ENCODE data around the gene PRUNE2. TPM values are rescaled to one million over a fixed set of nuclear protein-coding genes. Genes with fewer than 3 reads are reported as not detected.

The PRUNE2 gene
- total RNA-seq, 2 experiments from 2014 or later, result 0.53 to 0.57 TPM

DNA sequence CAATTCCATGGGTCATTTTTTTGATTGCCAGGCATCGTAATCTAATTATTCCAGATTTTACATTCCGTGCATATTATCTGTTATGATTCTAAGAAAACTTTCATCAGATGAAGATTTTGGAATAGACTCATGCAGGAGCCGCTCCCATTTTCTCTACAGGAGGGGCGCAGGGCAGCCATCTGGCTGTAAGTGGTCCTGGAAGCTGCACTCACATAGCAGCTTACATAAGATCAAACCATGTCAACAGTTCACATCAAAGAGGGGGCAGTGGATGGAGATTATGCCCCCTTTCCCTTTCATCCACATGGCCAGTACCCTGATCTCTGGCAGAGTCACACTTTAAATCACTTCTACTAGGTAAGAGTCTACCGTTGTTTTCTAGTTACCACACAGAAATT, 214.9 kb downstream of the PRUNE2 start:
- Mint-ChIP-seq H3K4me3 (no peak overlapping the region), H3K27ac (no peak overlapping the region), H3K27me3 (peaks cover 32% of the 10 kb centered on the region), H3K9me3 (ENCODE audit: low read depth) (no peaks in the 10 kb centered on the region), H3K36me3 (ENCODE audit: low read depth) (no peaks in the 10 kb centered on the region), H3K4me1 (peaks cover 17% of the 10 kb centered on the region)
- no peak for DNase-seq
- ChIA-PET POLR2A (no interaction called here), CTCF (interaction anchor here (0.6 to 1.5 kb wide), 5 partner anchors 9 to 51 kb away, joined by 3 to 5 read pairs (median 5); no protein-coding TSS in a partner anchor)
- no peak for ATAC-seq
- intact Hi-C loops (cut with DNase I, micrococcal nuclease), result no loop called here

DNA sequence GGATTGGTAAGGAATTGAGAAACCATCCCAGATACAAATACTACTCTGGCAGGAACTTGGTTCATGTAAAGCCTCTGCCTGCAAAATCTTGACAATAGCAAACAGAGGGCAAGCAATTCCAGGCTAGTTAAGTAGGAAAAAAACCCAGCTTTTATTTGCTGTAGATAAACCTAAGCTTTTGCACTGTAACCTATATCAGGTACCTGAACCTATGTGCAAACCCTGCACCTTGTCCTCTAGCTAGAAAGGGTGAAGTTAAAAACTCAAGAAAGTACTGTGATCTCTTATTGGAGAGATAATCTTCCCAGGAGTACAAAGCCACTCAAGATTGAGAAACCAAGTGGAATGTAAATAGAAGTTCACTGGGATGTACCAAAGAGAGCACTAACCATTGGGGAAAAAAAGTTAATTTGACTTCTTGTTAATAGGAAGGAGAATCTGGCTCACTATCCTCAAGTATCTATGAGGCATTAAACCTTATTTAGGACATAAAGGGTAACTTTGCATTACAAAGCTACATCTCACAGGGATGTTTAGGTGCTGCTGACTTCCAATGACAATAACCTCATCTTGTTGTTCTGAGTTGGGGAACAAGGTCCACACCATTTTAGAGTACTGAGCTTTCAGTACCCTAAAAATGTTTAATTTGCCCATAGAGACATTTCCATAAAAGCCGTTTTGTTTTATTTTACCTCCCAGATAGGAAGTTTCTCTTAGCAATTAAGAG, 215.5 kb downstream of the PRUNE2 start:
- CTCF ChIA-PET, result interaction anchor here (0.7 to 1.3 kb wide), 2 partner anchors 9 to 344 kb away, joined by 4 to 5 read pairs; no protein-coding TSS in a partner anchor
- intact Hi-C loops (cut with DNase I, micrococcal nuclease), result no loop called here
- Mint-ChIP-seq H3K27me3 (peaks cover 30% of the 10 kb centered on the region), H3K9me3 (ENCODE audit: low read depth) (no peaks in the 10 kb centered on the region), H3K4me3 (no peak overlapping the region), H3K27ac (no peak overlapping the region), H3K4me1 (peaks cover 17% of the 10 kb centered on the region), H3K36me3 (ENCODE audit: low read depth) (no peaks in the 10 kb centered on the region)
- POLR2A ChIA-PET, result no interaction called here
- DNase-seq, result no peak
- no peak for ATAC-seq

DNA sequence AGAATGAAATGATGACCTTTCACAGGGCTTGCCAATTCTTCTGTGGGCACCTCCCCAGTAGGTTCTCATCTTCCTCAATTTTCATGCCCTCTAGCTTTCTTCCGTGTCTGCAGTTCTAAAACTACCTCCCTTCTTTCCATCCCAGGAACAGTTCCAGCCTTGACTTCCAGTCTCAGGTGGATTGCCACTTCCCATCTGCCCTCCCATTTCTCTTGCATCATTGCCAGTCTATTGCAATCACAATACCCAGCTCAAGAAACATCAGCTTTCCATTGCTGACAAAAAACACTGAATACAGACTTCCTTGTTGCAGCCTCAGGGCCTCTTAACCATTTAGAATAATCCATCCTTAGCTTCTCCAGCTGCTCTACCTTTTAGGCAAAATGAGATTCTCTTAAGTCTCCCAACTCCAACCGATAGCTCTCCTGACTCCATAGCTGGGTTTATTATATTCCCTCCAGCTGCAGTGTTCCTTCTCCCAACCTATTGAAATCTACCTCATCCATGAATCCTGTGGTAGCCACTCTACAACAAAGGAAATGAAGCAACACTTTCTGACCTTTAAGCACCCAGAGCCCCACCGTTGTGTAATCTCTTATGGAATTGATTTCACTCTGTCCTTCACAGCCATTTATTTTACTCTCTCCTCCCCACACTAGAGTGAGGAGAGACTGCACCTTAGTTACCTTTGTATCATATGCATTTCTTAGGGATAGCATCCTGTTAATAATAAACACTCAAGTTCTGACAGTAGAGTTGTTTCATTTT, 217.3 kb downstream of the PRUNE2 start:
- CTCF ChIA-PET, result interaction anchor here (0.7 to 1.3 kb wide), 3 partner anchors 9 to 94 kb away, joined by 3 to 4 read pairs (median 4); no protein-coding TSS in a partner anchor
- no peaks in the 10 kb centered on the region for H3K9me3 Mint-ChIP-seq (ENCODE audit: low read depth)
- H3K36me3 Mint-ChIP-seq (ENCODE audit: low read depth), result no peaks in the 10 kb centered on the region
- intact Hi-C loops (cut with DNase I, micrococcal nuclease), result no loop called here
- H3K4me1 Mint-ChIP-seq, result peaks cover 17% of the 10 kb centered on the region
- POLR2A ChIA-PET, result no interaction called here
- no peak overlapping the region for H3K27ac Mint-ChIP-seq
- ATAC-seq (no peak), DNase-seq (no peak)
- H3K27me3 Mint-ChIP-seq, result peaks cover 26% of the 10 kb centered on the region
- H3K4me3 Mint-ChIP-seq, result no peak overlapping the region

DNA sequence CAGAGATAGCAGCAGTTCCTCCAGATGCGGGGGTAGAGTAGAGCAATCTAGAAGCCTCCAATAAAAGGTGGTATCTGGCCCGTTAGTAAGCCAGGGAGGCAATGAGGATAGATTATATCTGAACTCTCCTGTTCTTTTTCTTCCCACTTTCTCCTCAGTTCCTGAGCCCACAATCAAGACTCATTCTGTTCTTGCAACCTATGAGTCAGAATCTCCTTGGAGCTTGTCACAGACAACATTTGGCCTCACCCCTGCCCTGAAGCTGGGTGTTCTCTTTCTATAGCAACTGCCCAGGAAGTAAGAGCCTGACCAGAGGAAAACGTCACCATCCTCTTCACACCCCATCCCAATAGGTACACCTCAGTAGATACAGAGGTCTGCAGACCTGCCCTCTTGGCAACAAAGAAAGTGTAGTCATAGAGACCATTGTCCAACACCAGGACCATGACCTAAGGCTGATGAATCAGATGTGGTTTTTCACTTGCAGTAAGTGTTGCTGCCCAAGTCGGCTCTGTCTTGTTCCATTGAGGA, 218.0 kb downstream of the PRUNE2 start:
- Mint-ChIP-seq H3K36me3 (ENCODE audit: low read depth) (no peaks in the 10 kb centered on the region), H3K9me3 (ENCODE audit: low read depth) (no peaks in the 10 kb centered on the region), H3K27me3 (peaks cover 24% of the 10 kb centered on the region), H3K27ac (no peak overlapping the region), H3K4me1 (peaks cover 17% of the 10 kb centered on the region), H3K4me3 (no peak overlapping the region)
- DNase-seq, result peak; percentile 19
- ChIA-PET POLR2A (no interaction called here), CTCF (interaction anchor here (0.7 to 1.3 kb wide), 3 partner anchors 9 to 93 kb away, joined by 3 to 4 read pairs (median 4); no protein-coding TSS in a partner anchor)
- intact Hi-C loops (cut with DNase I, micrococcal nuclease), result no loop called here
- ATAC-seq, result peak; percentile 86

DNA sequence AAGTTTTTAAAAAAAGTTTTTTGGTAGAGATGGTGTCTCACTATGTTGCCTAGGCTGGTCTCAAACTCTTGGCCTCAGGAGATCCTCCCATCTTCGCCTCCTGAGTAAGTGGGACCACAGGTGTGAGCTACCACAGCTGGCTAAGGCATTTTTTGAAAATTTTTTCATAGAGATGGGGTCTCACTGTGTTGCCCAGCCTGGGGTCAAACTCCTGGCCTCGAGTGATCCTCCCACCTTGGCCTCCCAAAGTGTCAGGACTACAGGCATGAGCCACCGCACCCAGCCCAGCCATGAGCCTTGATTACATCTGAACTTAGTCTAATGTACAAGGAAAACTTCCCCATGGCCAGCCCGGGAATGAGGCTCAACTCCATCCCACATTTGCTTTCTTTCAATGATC, 219.2 kb downstream of the PRUNE2 start:
- Mint-ChIP-seq H3K4me1 (peaks cover 13% of the 10 kb centered on the region), H3K27ac (no peak overlapping the region), H3K27me3 (peaks cover 17% of the 10 kb centered on the region), H3K36me3 (ENCODE audit: low read depth) (no peaks in the 10 kb centered on the region), H3K4me3 (no peak overlapping the region), H3K9me3 (ENCODE audit: low read depth) (no peaks in the 10 kb centered on the region)
- DNase-seq, result no peak
- no peak for ATAC-seq
- ChIA-PET POLR2A (no interaction called here), CTCF (no interaction called here)
- intact Hi-C loops (cut with DNase I, micrococcal nuclease), result no loop called here

DNA sequence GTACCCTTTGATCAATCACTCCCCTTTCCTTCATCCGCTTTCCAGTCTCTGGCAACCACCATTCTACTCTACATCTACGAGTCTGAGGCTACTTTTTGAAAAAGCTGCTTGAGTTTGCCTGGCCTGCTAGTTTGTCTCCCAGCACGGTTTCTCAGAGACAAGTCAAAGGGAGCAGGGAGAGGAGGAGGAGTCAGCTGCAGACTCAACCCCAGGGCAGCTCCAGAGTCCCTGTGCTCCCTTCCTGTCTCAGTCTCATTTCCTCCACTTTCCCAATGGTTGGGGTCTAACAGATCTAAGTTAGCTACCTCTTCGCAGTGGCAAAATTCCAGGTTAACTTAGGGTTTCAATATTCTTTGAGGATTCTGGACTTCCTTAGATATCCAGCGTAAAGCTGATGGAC, 221.7 kb downstream of the PRUNE2 start:
- H3K27me3 Mint-ChIP-seq, result peaks cover 6% of the 10 kb centered on the region
- no peak for ATAC-seq
- CTCF ChIA-PET, result interaction anchor here (0.6 kb wide), 1 partner anchor 355 kb away, joined by 3 read pairs; no protein-coding TSS in a partner anchor
- H3K4me3 Mint-ChIP-seq, result no peak overlapping the region
- H3K4me1 Mint-ChIP-seq, result peaks cover 22% of the 10 kb centered on the region
- no peaks in the 10 kb centered on the region for H3K36me3 Mint-ChIP-seq (ENCODE audit: low read depth)
- intact Hi-C loops (cut with DNase I, micrococcal nuclease), result no loop called here
- no peak for DNase-seq
- H3K27ac Mint-ChIP-seq, result no peak overlapping the region
- H3K9me3 Mint-ChIP-seq (ENCODE audit: low read depth), result no peaks in the 10 kb centered on the region
- POLR2A ChIA-PET, result no interaction called here

DNA sequence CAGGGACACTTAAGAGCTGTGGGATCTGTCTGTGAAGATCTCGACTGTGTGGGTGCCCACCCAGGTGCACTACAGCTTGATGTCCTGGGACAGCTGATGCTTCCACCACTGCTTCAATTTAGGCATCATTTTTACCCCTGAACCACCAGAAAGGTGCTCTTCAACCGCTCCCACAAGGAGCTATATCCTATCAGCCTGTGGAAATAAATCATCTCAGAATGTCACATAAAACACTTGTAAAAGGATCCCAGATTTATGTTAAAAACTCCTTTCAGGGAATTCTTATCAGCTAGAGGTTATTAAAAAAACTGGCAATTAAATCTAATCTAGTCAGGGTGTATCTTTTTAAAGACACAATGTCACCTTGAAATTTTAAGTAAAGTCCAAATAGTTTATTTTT, 224.4 kb downstream of the PRUNE2 start:
- intact Hi-C loops (cut with DNase I, micrococcal nuclease), result no loop called here
- POLR2A ChIA-PET, result no interaction called here
- Mint-ChIP-seq H3K9me3 (ENCODE audit: low read depth) (no peaks in the 10 kb centered on the region), H3K36me3 (ENCODE audit: low read depth) (no peaks in the 10 kb centered on the region), H3K27ac (no peak overlapping the region), H3K4me3 (no peak overlapping the region), H3K27me3 (no peaks in the 10 kb centered on the region), H3K4me1 (peaks cover 10% of the 10 kb centered on the region)
- no peak for ATAC-seq
- no peak for DNase-seq
- CTCF ChIA-PET, result interaction anchor here (0.6 kb wide), 1 partner anchor 339 kb away, joined by 4 read pairs; no protein-coding TSS in a partner anchor

DNA sequence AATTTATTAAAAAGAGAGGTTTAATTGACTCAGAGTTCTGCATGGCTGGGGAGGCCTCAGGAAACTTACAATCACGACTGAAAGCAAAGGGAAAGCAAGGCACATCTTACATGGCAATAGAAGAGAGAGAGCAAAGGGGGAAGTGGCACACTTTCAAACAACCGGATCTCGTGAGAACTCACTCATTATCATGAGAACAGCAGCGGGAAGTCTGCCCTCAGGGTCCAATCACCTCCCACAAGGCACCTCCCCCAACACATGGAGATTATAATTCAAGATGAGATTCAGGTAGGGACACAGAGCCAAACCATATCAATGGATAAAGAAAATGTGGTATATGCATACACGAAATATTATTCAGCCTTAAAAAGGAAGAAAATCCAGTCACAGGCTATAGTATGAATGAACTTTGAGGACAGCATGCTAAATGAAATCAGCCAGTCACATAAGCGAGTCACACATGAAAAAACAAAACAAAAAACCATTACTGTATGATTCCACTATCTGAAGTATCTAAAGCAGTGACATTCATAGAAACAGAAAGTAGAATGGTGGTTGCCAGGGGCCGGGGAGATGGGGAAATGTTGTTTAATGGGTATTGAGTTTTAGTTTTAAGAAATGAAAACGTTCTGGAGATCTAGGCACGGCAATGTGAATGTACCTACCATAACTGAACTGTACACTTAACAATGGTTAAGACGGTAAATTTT, 225.0 kb downstream of the PRUNE2 start:
- Mint-ChIP-seq H3K27me3 (no peaks in the 10 kb centered on the region), H3K9me3 (ENCODE audit: low read depth) (no peaks in the 10 kb centered on the region), H3K36me3 (ENCODE audit: low read depth) (no peaks in the 10 kb centered on the region), H3K27ac (no peak overlapping the region), H3K4me1 (peaks cover 10% of the 10 kb centered on the region), H3K4me3 (no peak overlapping the region)
- DNase-seq (peak; percentile 42), ATAC-seq (peak; percentile 86)
- intact Hi-C loops (cut with DNase I, micrococcal nuclease), result no loop called here
- CTCF ChIA-PET, result interaction anchor here (0.6 kb wide), 1 partner anchor 339 kb away, joined by 4 read pairs; no protein-coding TSS in a partner anchor
- POLR2A ChIA-PET, result no interaction called here

DNA sequence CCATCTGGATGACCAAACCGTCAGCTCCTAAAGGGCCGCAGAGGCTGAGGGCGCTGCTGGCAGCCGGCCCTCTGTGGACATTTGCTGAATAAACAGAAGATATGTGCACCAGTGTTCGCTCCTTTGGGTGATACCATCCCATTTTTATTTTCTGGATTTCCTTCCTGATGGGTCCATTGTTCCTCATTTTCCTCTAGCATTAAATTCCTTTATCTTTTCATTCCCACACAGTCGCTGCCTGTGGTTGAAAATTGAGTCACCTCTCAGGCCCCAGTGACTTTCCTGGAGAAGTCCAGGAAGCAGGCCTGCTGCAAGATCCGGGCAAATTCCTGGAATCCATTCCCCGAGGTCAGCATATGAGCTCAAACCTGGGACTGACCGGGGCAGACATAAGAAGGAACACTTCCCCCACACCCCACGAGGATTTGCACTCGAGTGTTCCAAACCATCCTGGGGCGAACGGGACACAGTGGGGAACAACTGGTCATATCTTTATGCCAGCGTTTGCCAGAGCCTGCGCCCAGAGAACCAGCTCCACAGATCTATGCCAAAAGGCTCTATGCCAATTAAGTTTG, 228.3 kb downstream of the PRUNE2 start:
- POLR2A ChIA-PET, result no interaction called here
- no peak overlapping the region for H3K27ac Mint-ChIP-seq
- no peaks in the 10 kb centered on the region for H3K36me3 Mint-ChIP-seq (ENCODE audit: low read depth)
- no peaks in the 10 kb centered on the region for H3K27me3 Mint-ChIP-seq
- no peaks in the 10 kb centered on the region for H3K9me3 Mint-ChIP-seq (ENCODE audit: low read depth)
- CTCF ChIA-PET, result interaction anchor here (1.6 kb wide), 1 partner anchor 27 kb away, joined by 3 read pairs; no protein-coding TSS in a partner anchor
- intact Hi-C loops (cut with DNase I, micrococcal nuclease), result no loop called here
- ATAC-seq (no peak), DNase-seq (no peak)
- no peak overlapping the region for H3K4me3 Mint-ChIP-seq
- H3K4me1 Mint-ChIP-seq, result peaks cover 10% of the 10 kb centered on the region

DNA sequence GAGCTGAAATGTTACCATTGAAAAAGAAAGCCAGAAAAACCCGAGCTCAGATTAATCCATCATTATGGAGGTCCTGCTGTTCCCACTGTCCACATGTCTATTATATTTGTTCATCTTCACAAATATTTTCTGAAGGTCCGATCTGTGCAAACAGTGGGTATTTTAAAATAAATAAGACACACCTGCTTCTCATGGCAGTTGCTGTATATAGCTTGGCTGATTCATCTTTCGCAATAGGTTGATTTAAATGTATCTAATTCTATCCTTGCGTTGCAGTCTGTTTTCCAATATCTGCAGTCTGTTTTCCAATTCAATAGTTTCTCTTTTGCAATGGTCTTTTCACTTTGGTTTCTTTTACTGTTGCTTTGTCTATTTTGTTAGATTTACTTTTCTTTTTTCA, 229.1 kb downstream of the PRUNE2 start:
- no peak overlapping the region for H3K27ac Mint-ChIP-seq
- H3K27me3 Mint-ChIP-seq, result no peaks in the 10 kb centered on the region
- ChIA-PET POLR2A (no interaction called here), CTCF (interaction anchor here (1.6 kb wide), 1 partner anchor 27 kb away, joined by 3 read pairs; no protein-coding TSS in a partner anchor)
- no peaks in the 10 kb centered on the region for H3K36me3 Mint-ChIP-seq (ENCODE audit: low read depth)
- ATAC-seq (no peak), DNase-seq (no peak)
- intact Hi-C loops (cut with DNase I, micrococcal nuclease), result no loop called here
- no peak overlapping the region for H3K4me3 Mint-ChIP-seq
- no peaks in the 10 kb centered on the region for H3K9me3 Mint-ChIP-seq (ENCODE audit: low read depth)
- H3K4me1 Mint-ChIP-seq, result peaks cover 10% of the 10 kb centered on the region

DNA sequence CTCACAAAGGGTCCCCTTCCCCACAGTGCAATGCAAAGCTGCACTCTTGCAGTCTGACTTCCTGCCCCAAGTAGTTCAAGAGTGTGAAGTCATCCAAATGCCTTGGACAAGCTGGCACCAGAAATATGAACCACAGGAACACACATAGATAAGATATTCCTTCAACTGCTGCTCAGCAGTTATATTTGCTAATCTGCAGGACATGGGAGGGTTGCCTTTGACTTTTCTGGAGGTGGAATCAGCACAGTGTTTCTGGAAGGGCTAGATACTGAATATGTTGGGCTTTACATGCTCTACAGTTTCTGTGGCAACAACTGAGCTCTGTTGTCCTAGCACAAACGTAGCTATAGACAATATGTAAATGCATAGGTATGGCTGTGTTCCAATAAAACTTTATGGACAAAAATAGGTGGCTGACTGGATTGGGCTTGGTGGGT, 238.4 kb downstream of the PRUNE2 start:
- H3K4me1 Mint-ChIP-seq, result peaks cover 2% of the 10 kb centered on the region
- ChIA-PET CTCF (interaction anchor here (0.6 to 1.3 kb wide), 4 partner anchors 8 to 199 kb away, joined by 3 to 4 read pairs (median 4); no protein-coding TSS in a partner anchor), POLR2A (interaction anchor here (0.6 kb wide), 1 partner anchor 297 kb away, joined by 3 read pairs; no protein-coding TSS in a partner anchor)
- H3K27me3 Mint-ChIP-seq, result no peaks in the 10 kb centered on the region
- no peak overlapping the region for H3K27ac Mint-ChIP-seq
- H3K9me3 Mint-ChIP-seq (ENCODE audit: low read depth), result no peaks in the 10 kb centered on the region
- ATAC-seq (no peak), DNase-seq (no peak)
- no peaks in the 10 kb centered on the region for H3K36me3 Mint-ChIP-seq (ENCODE audit: low read depth)
- intact Hi-C loops (cut with DNase I, micrococcal nuclease), result loop anchor here (2.0 to 5.0 kb wide), 2 partner anchors 35 to 37 kb away; no protein-coding TSS in a partner anchor
- H3K4me3 Mint-ChIP-seq, result no peak overlapping the region

Measured in activated CD4-positive, alpha-beta T cell treated with anti-CD3 and anti-CD28 coated beads for 36 hours (primary cell).